PFSK-1 (cell line): ENCODE measurements around the gene TPRG1.

ENCODE experiments used
- FOXP2 ChIP-seq: optimal IDR thresholded peaks from 2 replicates; pipeline ENCODE3; 2011; ENCODE audit warnings: borderline replicate concordance, control low read depth, inconsistent platforms; ENCODE audit not compliant: insufficient read depth; ENCODE audit errors: extremely low read length, extremely low read depth
- POLR2AphosphoS5 ChIP-seq: IDR thresholded peaks from 2 replicates; pipeline ENCODE4 v1.6.1; 2012; ENCODE audit warnings: low read depth, mild to moderate bottlenecking, control low read depth, low read length, moderate library complexity
- SIN3A ChIP-seq: IDR thresholded peaks from 2 replicates; pipeline ENCODE4 v1.6.1; 2012; ENCODE audit warnings: mild to moderate bottlenecking, low read length, moderate library complexity, borderline replicate concordance; ENCODE audit not compliant: insufficient read depth
- TAF1 ChIP-seq: IDR thresholded peaks from 2 replicates; pipeline ENCODE4 v1.6.1; 2012; ENCODE audit warnings: low read length, control low read depth, borderline replicate concordance; ENCODE audit not compliant: insufficient read depth
- TF ChIP-seq, protein P1 (sequence below), 2 experiments: IDR thresholded peaks; 2 replicates each; pipeline versions ENCODE4 v1.6.1 to v1.8.0; 2011 to 2012; ENCODE audit warnings: low read depth in 2 of 2, low read length in 2 of 2, control low read depth in 1 of 2, inconsistent platforms in 1 of 2, mild to moderate bottlenecking in 1 of 2, moderate library complexity in 1 of 2; ENCODE audit not compliant: insufficient read depth in 1 of 2

DNA sequence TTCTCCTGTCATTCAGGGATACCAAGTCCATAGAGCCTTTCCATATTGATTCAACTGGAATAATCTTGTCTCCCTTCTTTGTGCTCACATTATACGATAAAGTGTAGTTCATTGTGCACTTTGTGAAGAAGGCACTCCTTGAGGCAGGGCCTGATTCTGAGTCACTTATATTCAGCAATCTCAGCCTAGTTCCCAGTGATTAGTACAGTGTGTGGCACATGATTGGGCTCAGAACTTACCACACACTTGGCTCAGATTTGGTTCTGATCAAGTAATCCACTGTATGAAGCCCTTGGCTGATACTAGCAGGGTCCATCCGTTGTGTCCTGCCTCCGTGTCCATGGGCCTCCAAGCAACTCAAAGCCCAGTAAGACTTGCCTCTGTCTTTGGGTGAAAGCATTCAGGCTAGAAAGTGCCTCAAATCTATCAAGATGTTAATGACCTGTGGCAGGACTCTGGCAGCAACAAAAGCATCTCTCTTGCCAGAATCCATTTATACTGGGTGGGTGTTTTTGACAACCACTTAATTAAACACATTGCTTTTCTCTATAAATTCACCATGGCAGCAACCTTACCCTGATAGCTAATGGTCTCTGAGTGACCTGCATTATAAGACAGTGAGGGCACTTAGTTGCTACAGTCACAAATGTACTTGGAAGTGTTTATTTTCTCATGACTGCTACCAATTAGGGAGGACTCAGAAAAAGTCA lies 51.3 kb downstream of the TPRG1 start:
- TF ChIP-seq TAF1 = no peak
- TF ChIP-seq POLR2AphosphoS5 = no peak
- no peak for TF ChIP-seq FOXP2
- TF ChIP-seq, protein P1, sequence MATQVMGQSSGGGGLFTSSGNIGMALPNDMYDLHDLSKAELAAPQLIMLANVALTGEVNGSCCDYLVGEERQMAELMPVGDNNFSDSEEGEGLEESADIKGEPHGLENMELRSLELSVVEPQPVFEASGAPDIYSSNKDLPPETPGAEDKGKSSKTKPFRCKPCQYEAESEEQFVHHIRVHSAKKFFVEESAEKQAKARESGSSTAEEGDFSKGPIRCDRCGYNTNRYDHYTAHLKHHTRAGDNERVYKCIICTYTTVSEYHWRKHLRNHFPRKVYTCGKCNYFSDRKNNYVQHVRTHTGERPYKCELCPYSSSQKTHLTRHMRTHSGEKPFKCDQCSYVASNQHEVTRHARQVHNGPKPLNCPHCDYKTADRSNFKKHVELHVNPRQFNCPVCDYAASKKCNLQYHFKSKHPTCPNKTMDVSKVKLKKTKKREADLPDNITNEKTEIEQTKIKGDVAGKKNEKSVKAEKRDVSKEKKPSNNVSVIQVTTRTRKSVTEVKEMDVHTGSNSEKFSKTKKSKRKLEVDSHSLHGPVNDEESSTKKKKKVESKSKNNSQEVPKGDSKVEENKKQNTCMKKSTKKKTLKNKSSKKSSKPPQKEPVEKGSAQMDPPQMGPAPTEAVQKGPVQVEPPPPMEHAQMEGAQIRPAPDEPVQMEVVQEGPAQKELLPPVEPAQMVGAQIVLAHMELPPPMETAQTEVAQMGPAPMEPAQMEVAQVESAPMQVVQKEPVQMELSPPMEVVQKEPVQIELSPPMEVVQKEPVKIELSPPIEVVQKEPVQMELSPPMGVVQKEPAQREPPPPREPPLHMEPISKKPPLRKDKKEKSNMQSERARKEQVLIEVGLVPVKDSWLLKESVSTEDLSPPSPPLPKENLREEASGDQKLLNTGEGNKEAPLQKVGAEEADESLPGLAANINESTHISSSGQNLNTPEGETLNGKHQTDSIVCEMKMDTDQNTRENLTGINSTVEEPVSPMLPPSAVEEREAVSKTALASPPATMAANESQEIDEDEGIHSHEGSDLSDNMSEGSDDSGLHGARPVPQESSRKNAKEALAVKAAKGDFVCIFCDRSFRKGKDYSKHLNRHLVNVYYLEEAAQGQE (IDR thresholded peaks at IDR 0.05; ENCODE audit: insufficient read depth in 1 of 2, low read depth in 2 of 2, low read length in 2 of 2) = no peak
- no peak for TF ChIP-seq SIN3A
